Bronchial epithelial cell (primary cell): ENCODE measurements around the gene IFT122. TPM values are rescaled to one million over a fixed set of nuclear protein-coding genes. Genes with fewer than 3 reads are reported as not detected.
"Not testable (repeated sequence)": the region's sequence is repeated elsewhere in the genome, so short reads cannot be mapped to it uniquely, and the experiment has no call there.

ENCODE experiments used
- DNase-seq: peaks from one replicate; pipeline ENCODE4 v3.0.0-alpha.2; 2010; ENCODE audit warnings: low read depth
- FAIRE-seq: peaks from 2 replicates; lab custom pipeline; 2011; peaks lifted over from hg19 to GRCh38; lab: Jason Lieb, UNC
- H3K27me3 ChIP-seq: 2 replicates; pipeline ENCODE4 v1.5.1; 2011; ENCODE audit warnings: low read length; ENCODE audit not compliant: control insufficient read depth, insufficient read depth
- H3K36me3 ChIP-seq: 2 replicates; pipeline ENCODE4 v1.5.1; 2011; ENCODE audit warnings: low read length; ENCODE audit not compliant: control insufficient read depth, insufficient read depth
- H3K4me3 ChIP-seq: 2 replicates; pipeline ENCODE4 v1.5.1; 2011; ENCODE audit warnings: mild to moderate bottlenecking, low read depth, low read length, control low read depth
- CTCF ChIP-seq: IDR thresholded peaks from 2 replicates; pipeline ENCODE4 v1.5.1; 2011; ENCODE audit warnings: mild to moderate bottlenecking, moderate library complexity, low read length, control low read depth, inconsistent platforms; ENCODE audit not compliant: insufficient read depth, severe bottlenecking
- total RNA-seq: library from RNA; depleted of rRNA; stranded (reverse); fragments of >200 nt; gene quantifications from 2 replicates; pipeline ENCODE4 v1.2.1, GENCODE V29; 2014

IFT122 gene
- total RNA-seq, 1 donor from 2014 or later = 10.0 TPM

DNA sequence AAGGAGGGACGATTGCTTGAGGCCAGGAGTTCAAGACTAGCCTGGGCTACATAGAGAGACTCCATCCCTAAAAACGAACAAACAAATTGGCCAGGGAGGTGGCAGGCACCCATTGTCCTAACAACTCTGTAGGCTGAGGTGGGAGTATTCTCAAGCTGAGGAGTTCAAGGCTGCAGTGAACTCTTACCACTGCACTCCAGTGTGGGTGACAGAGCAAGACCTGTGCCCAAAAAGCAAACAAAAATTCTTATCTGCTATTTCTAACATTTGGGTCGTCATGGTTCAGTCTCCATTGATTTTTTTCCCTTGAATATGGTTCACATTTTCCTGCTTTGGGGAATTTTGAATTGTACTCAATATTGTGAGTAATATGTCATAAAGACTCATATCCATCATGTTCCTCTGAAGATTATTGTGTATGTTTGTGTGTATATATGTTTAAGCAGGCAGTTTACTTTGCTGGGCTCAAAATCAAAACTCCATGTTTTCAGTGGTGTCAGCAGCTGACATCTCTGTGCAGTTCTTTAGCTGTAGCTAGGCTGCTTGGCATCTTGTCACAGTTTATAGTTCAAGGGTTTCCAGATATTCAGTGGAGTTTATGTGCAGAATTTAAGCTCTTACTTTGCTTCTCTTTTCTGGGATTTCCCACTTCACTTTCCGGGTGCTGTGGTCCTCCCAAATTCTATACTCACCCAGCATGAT is 33.2 kb downstream of the IFT122 start:
- no peaks in the 10 kb centered on the region for H3K36me3 ChIP-seq
- TF ChIP-seq CTCF = no peak
- H3K27me3 ChIP-seq = no peaks in the 10 kb centered on the region
- DNase-seq (no peak), FAIRE-seq (no peak)
- H3K4me3 ChIP-seq = no peak overlapping the region

- H3K4me3 ChIP-seq = no peak overlapping the region
- no peaks in the 10 kb centered on the region for H3K36me3 ChIP-seq
- H3K27me3 ChIP-seq = no peaks in the 10 kb centered on the region
- TF ChIP-seq CTCF = no peak
- no peak for FAIRE-seq
- DNase-seq = no peak
Measured at GRCh38 chr3:129473769-129474152, 33.7 kb downstream of the IFT122 start.

- H3K36me3 ChIP-seq = peaks cover 3% of the 10 kb centered on the region
- H3K27me3 ChIP-seq = no peaks in the 10 kb centered on the region
- TF ChIP-seq CTCF = no peak
- DNase-seq = no peak
- H3K4me3 ChIP-seq = no peak overlapping the region
- no peak for FAIRE-seq
Measured at GRCh38 chr3:129474984-129475804, 35.2 kb downstream of the IFT122 start.

DNA sequence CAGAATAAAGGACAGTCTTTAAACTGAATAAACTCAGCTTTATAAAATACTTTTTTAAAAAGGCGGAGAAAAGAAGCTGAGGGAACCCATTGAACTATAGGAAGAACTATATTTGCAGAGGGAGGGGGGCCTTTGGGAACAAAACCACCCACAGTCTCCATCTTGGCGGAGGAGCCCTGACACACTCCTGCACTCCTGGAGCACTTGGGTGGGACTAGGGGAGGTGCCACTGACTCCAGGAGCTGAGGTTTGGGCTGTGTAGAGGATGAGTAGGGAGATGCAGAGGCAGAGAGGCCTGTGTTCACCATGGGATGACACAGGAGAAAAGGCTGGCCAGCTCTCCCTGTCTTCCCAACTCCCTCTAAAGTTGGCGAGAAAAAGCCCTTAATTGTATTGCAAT is 35.8 kb downstream of the IFT122 start:
- FAIRE-seq (no peak), DNase-seq (no peak)
- Histone ChIP-seq H3K4me3 (no peak overlapping the region), H3K36me3 (peaks cover 3% of the 10 kb centered on the region), H3K27me3 (no peaks in the 10 kb centered on the region)
- TF ChIP-seq CTCF = no peak

- no peak for TF ChIP-seq CTCF
- Histone ChIP-seq H3K27me3 (no peaks in the 10 kb centered on the region), H3K36me3 (peaks cover 3% of the 10 kb centered on the region), H3K4me3 (no peak overlapping the region)
- DNase-seq (no peak), FAIRE-seq (no peak)
Measured at GRCh38 chr3:129476586-129476985, 36.6 kb downstream of the IFT122 start.

DNA sequence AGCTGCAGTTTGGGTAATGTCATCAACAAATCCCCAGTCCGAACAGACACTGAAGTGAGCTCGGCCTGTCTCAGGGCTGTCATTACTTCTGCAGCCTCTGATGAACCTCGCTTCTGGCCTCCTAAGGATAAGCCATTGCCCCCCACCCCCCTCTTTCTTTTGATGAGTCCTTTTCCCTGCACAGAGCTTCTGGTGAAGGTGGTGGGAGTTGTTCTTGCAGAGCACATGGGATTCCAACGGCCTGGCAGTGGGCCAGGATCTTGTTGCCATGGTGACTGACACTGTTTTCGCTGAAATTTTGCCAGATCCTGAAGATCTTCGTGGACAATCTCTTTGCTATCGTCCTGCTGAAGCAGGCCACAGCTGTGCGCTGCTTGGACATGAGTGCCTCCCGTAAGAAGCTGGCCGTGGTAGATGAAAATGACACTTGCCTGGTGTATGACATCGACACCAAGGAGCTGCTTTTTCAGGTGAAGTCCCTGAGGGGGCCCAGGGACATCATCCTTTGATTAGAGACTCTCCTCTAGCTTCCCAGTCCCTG is 41.3 kb downstream of the IFT122 start:
- H3K4me3 ChIP-seq, H3K27me3 ChIP-seq, DNase-seq, H3K36me3 ChIP-seq: not testable (repeated sequence)
- FAIRE-seq = peak; percentile 91
